ENCODE data around the gene WNT4. TPM values are rescaled to one million over a fixed set of nuclear protein-coding genes. Genes with fewer than 3 reads are reported as not detected.

The WNT4 gene
- total and polyA plus RNA-seq, 4 donors: not detected

- H3K4me1 ChIP-seq (ENCODE audit: control insufficient read depth in 1 of 2, insufficient read depth in 2 of 2, low read length in 2 of 2): no peaks in the 10 kb centered on the region
- no peak for ATAC-seq (ENCODE audit: low FRiP score)
- DNase-seq: no peak
- H3K27me3 ChIP-seq (ENCODE audit: control insufficient read depth in 1 of 2, insufficient read depth in 2 of 2, low read length in 1 of 2): no peaks in the 10 kb centered on the region
- H3K9me3 ChIP-seq (ENCODE audit: control insufficient read depth, low read length): no peaks in the 10 kb centered on the region
- 91 to 93% methylated on average over 1 of the region's 1 CpG for WGBS, 2 donors
- intact Hi-C loops (cut with DNase I): no loop called here
- no peaks in the 10 kb centered on the region for H3K36me3 ChIP-seq (ENCODE audit: control insufficient read depth in 1 of 2, insufficient read depth in 2 of 2, low read length in 1 of 2)
- H3K4me3 ChIP-seq (ENCODE audit: low read length in 2 of 2): no peak overlapping the region
- H3K27ac ChIP-seq (ENCODE audit: low read depth in 1 of 2, low read length in 2 of 2): no peak overlapping the region
Measured at GRCh38 chr1:22184454-22184853, 41.6 kb upstream of the WNT4 start.

GRCh38 chr1:22182715-22183114, 39.8 kb upstream of the WNT4 start:
- no peaks in the 10 kb centered on the region for H3K4me1 ChIP-seq (ENCODE audit: control insufficient read depth in 1 of 2, insufficient read depth in 2 of 2, low read length in 2 of 2)
- DNase-seq (no peak), ATAC-seq (ENCODE audit: low FRiP score) (no peak)
- H3K36me3 ChIP-seq (ENCODE audit: control insufficient read depth in 1 of 2, insufficient read depth in 2 of 2, low read length in 1 of 2): no peaks in the 10 kb centered on the region
- 23 to 31% methylated on average over 11 of the region's 11 CpGs for WGBS, 2 donors
- H3K4me3 ChIP-seq (ENCODE audit: low read length in 2 of 2): no peak overlapping the region
- no peak overlapping the region for H3K27ac ChIP-seq (ENCODE audit: low read depth in 1 of 2, low read length in 2 of 2)
- intact Hi-C loops (cut with DNase I): no loop called here
- no peaks in the 10 kb centered on the region for H3K27me3 ChIP-seq (ENCODE audit: control insufficient read depth in 1 of 2, insufficient read depth in 2 of 2, low read length in 1 of 2)
- peaks cover 1% of the 10 kb centered on the region for H3K9me3 ChIP-seq (ENCODE audit: control insufficient read depth, low read length)

DNA sequence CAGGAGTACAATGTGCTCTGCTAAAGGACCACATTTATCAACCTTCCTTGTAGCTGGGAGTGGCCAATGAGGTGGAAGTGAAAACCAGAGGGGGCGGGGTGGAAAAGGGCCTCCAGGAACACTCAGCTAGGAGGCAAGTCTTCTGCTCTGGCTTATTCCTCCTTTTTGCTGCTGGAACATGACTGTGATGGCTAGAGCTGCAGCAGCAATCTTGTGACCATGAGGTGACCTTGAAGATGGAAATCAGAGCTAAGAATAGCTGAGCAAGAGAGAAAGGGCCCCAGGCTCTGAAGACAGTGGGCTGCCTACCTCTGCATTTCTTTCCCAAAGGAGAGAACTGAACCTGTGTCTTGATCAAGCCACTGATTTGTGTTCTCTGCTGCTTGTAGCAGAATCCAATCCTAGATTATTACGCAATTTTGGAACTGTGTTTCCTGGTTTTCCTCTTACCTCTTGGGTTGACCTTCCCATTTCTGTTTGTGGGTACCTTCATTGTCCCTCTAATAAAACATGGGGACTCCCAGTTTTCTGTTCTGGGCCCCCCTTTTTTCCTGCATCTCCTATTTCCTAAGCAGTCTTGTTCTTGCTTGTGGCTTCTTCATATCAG, 36.4 kb upstream of the WNT4 start:
- intact Hi-C loops (cut with DNase I): no loop called here
- WGBS, 2 donors: 96 to 98% methylated on average over 2 of the region's 2 CpGs

GRCh38 chr1:22177354-22178003, 34.6 kb upstream of the WNT4 start:
- 86 to 88% methylated on average over 9 of the region's 9 CpGs for WGBS, 2 donors
- Histone ChIP-seq H3K4me1 (ENCODE audit: control insufficient read depth in 1 of 2, insufficient read depth in 2 of 2, low read length in 2 of 2) (no peaks in the 10 kb centered on the region), H3K4me3 (ENCODE audit: low read length in 2 of 2) (no peak overlapping the region), H3K36me3 (ENCODE audit: control insufficient read depth in 1 of 2, insufficient read depth in 2 of 2, low read length in 1 of 2) (no peaks in the 10 kb centered on the region), H3K27me3 (ENCODE audit: control insufficient read depth in 1 of 2, insufficient read depth in 2 of 2, low read length in 1 of 2) (no peaks in the 10 kb centered on the region), H3K27ac (ENCODE audit: low read depth in 1 of 2, low read length in 2 of 2) (no peak overlapping the region), H3K9me3 (ENCODE audit: control insufficient read depth, low read length) (peaks cover 1% of the 10 kb centered on the region)
- DNase-seq (no peak), ATAC-seq (ENCODE audit: low FRiP score) (no peak)
- intact Hi-C loops (cut with DNase I): no loop called here

More for the DNA sequence above, 36.4 kb upstream of the WNT4 start:
- Histone ChIP-seq H3K4me3 (ENCODE audit: low read length in 2 of 2) (no peak overlapping the region), H3K27me3 (ENCODE audit: control insufficient read depth in 1 of 2, insufficient read depth in 2 of 2, low read length in 1 of 2) (no peaks in the 10 kb centered on the region), H3K4me1 (ENCODE audit: control insufficient read depth in 1 of 2, insufficient read depth in 2 of 2, low read length in 2 of 2) (no peaks in the 10 kb centered on the region), H3K36me3 (ENCODE audit: control insufficient read depth in 1 of 2, insufficient read depth in 2 of 2, low read length in 1 of 2) (no peaks in the 10 kb centered on the region), H3K9me3 (ENCODE audit: control insufficient read depth, low read length) (peaks cover 1% of the 10 kb centered on the region), H3K27ac (ENCODE audit: low read depth in 1 of 2, low read length in 2 of 2) (no peak overlapping the region)
- ATAC-seq (ENCODE audit: low FRiP score) (no peak), DNase-seq (no peak)

GRCh38 chr1:22176258-22176657, 33.4 kb upstream of the WNT4 start:
- Histone ChIP-seq H3K36me3 (ENCODE audit: control insufficient read depth in 1 of 2, insufficient read depth in 2 of 2, low read length in 1 of 2) (no peaks in the 10 kb centered on the region), H3K4me3 (ENCODE audit: low read length in 2 of 2) (no peak overlapping the region), H3K27me3 (ENCODE audit: control insufficient read depth in 1 of 2, insufficient read depth in 2 of 2, low read length in 1 of 2) (no peaks in the 10 kb centered on the region), H3K9me3 (ENCODE audit: control insufficient read depth, low read length) (peaks cover 1% of the 10 kb centered on the region), H3K27ac (ENCODE audit: low read depth in 1 of 2, low read length in 2 of 2) (no peak overlapping the region), H3K4me1 (ENCODE audit: control insufficient read depth in 1 of 2, insufficient read depth in 2 of 2, low read length in 2 of 2) (no peaks in the 10 kb centered on the region)
- no peak for ATAC-seq (ENCODE audit: low FRiP score)
- intact Hi-C loops (cut with DNase I): no loop called here
- no peak for DNase-seq
- WGBS, 2 donors: 65 to 73% methylated on average over 5 of the region's 5 CpGs

DNA sequence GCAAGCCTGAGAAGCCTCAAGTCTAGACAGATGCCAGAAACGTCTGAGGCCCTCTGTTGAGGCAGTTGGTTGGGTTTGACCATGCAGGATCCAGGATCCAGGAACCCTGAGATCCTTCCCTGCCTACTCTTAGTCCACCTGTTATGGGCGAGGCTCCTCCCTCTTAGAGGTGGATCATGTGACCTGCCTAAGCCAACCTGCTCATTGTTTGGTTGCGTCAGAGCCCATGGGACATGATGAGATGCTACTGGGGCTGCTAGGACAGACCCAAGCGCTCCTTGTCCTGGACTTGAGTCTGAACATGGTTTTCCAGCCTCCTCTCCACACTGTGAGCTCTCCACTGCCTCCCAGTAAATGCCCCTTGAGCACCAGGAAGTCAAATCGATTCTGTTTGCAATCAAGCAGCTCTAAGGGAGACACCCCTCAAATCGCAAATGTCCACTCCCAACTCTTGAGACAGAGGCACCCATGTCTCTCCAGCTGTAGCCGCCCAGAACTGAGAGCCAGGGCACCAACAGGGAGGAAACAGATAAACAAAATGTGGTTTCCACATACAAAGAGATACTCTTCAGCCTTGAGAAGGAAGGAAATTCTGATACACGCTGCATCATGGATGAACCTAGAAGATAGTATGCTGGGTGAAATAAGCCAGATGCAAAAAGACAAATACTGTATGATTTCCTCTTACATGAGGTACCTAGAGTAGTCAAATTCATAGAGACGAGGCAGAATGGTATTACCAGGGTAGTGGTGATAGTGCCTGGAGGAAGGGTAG, 31.7 kb upstream of the WNT4 start:
- intact Hi-C loops (cut with DNase I): no loop called here
- DNase-seq: no peak
- 89% methylated on average over 9 of the region's 9 CpGs for WGBS, 2 donors
- Histone ChIP-seq H3K27ac (ENCODE audit: low read depth in 1 of 2, low read length in 2 of 2) (no peak overlapping the region), H3K9me3 (ENCODE audit: control insufficient read depth, low read length) (peaks cover 1% of the 10 kb centered on the region), H3K4me3 (ENCODE audit: low read length in 2 of 2) (no peak overlapping the region), H3K27me3 (ENCODE audit: control insufficient read depth in 1 of 2, insufficient read depth in 2 of 2, low read length in 1 of 2) (no peaks in the 10 kb centered on the region), H3K4me1 (ENCODE audit: control insufficient read depth in 1 of 2, insufficient read depth in 2 of 2, low read length in 2 of 2) (no peaks in the 10 kb centered on the region), H3K36me3 (ENCODE audit: control insufficient read depth in 1 of 2, insufficient read depth in 2 of 2, low read length in 1 of 2) (no peaks in the 10 kb centered on the region)
- no peak for ATAC-seq (ENCODE audit: low FRiP score)

DNA sequence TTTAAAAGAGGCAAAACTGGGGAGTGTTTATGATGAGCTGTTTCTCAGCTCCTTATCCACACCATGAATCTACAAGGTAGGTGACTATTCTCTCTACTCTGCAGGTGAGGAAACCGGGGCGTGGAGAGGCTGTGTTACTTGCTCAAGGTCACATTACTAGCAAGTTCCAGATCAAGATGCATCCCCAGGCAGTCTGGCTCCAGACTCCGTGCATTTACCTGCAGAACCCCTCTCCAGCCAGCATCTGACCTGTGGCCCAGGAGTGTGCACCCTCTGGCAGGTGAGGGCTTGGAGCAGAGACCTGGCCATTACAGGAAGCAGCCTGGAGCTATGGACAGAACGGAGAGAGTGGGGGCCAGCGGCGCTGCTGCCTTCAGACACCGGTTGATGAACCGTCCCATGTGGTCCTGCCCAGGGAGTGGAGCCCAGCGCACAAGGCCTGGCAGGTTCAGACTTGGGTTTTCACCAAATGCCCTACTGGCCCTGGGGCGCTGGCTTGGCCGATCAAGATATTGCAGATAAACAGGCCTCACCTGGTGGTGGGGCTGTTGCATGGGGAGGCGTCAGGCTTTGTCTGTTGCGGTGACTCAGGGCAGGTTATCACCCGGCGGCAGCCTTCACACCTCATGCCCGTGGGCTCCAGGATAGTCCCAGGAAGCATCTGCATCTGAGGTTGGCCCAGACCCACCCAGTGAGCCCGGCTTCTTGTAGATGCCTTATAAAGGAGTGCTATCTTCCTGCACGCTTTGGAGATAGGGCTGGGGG, 29.2 kb upstream of the WNT4 start:
- Histone ChIP-seq H3K9me3 (ENCODE audit: control insufficient read depth, low read length) (no peaks in the 10 kb centered on the region), H3K36me3 (ENCODE audit: control insufficient read depth in 1 of 2, insufficient read depth in 2 of 2, low read length in 1 of 2) (no peaks in the 10 kb centered on the region), H3K27me3 (ENCODE audit: control insufficient read depth in 1 of 2, insufficient read depth in 2 of 2, low read length in 1 of 2) (no peaks in the 10 kb centered on the region), H3K4me1 (ENCODE audit: control insufficient read depth in 1 of 2, insufficient read depth in 2 of 2, low read length in 2 of 2) (no peaks in the 10 kb centered on the region), H3K4me3 (ENCODE audit: low read length in 2 of 2) (no peak overlapping the region), H3K27ac (ENCODE audit: low read depth in 1 of 2, low read length in 2 of 2) (no peak overlapping the region)
- DNase-seq (no peak), ATAC-seq (ENCODE audit: low FRiP score) (no peak)
- intact Hi-C loops (cut with DNase I): no loop called here
- WGBS, 2 donors: 86 to 89% methylated on average over 18 of the region's 18 CpGs

GRCh38 chr1:22169816-22170215, 26.9 kb upstream of the WNT4 start:
- intact Hi-C loops (cut with DNase I): no loop called here
- H3K27me3 ChIP-seq (ENCODE audit: control insufficient read depth in 1 of 2, insufficient read depth in 2 of 2, low read length in 1 of 2): no peaks in the 10 kb centered on the region
- no peak overlapping the region for H3K4me3 ChIP-seq (ENCODE audit: low read length in 2 of 2)
- no peak overlapping the region for H3K27ac ChIP-seq (ENCODE audit: low read depth in 1 of 2, low read length in 2 of 2)
- DNase-seq (no peak), ATAC-seq (ENCODE audit: low FRiP score) (no peak)
- H3K4me1 ChIP-seq (ENCODE audit: control insufficient read depth in 1 of 2, insufficient read depth in 2 of 2, low read length in 2 of 2): no peaks in the 10 kb centered on the region
- H3K36me3 ChIP-seq (ENCODE audit: control insufficient read depth in 1 of 2, insufficient read depth in 2 of 2, low read length in 1 of 2): no peaks in the 10 kb centered on the region
- 86 to 88% methylated on average over 4 of the region's 4 CpGs for WGBS, 2 donors
- H3K9me3 ChIP-seq (ENCODE audit: control insufficient read depth, low read length): no peaks in the 10 kb centered on the region
